Fibroblast of lung (primary cell): Measurements from ENCODE around the gene KRTAP9-2.
"Not testable (repeated sequence)": the region's sequence is repeated elsewhere in the genome, so short reads cannot be mapped to it uniquely, and the experiment has no call there.

Experiments
- CTCF ChIP-seq, 2 donors: IDR thresholded peaks in 1 of 2; conservative IDR thresholded peaks in 1 of 2; 1 replicate in 1 of 2; 2 replicates in 1 of 2; pipeline ENCODE4 v1.5.1; 2011 to 2012; ENCODE audit warnings: low read length in 2 of 2, control low read depth in 1 of 2, inconsistent platforms in 1 of 2, low read depth in 1 of 2, mild to moderate bottlenecking in 1 of 2
- EZH2 ChIP-seq: IDR thresholded peaks from 2 replicates; pipeline ENCODE4 v1.5.1; 2012; ENCODE audit warnings: low read length, control low read depth, mild to moderate bottlenecking; ENCODE audit errors: missing control alignments

DNA sequence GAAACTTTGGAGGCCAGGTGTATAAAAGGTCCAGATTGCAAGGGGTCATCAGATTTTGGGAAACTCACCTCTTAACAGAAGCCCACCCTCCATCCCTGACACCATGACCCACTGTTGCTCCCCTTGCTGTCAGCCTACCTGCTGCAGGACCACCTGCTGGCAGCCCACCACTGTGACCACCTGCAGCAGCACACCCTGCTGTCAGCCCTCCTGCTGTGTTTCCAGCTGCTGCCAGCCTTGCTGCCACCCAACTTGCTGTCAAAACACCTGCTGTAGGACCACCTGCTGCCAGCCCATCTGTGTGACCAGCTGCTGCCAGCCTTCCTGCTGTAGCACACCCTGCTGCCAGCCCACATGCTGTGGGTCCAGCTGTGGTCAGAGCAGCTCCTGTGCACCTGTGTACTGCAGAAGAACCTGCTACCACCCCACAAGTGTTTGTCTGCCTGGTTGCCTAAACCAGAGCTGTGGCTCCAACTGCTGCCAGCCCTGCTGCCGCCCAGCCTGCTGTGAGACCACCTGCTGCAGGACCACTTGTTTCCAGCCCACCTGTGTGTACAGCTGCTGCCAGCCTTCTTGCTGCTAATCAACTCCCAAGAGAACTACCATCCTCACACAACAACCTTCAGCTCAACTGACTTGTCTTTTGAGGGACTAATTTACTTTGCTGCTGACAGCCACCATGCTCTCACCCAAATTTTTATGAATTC, 6.1 kb downstream of the KRTAP9-2 start, which contains the start of gene KRTAP9-3:
- not testable (repeated sequence) for TF ChIP-seq CTCF (conservative IDR thresholded peaks at IDR 0.05 in 1 of 2, IDR thresholded peaks at IDR 0.05 in 1 of 2; ENCODE audit: low read depth in 1 of 2, low read length in 2 of 2); EZH2
